Karpas-422 (cell line): Measurements from ENCODE around the gene VASN. TPM values are rescaled to one million over a fixed set of nuclear protein-coding genes. Genes with fewer than 3 reads are reported as not detected.
"Not testable (repeated sequence)": the region's sequence is repeated elsewhere in the genome, so short reads cannot be mapped to it uniquely, and the experiment has no call there.

ENCODE experiments used
- DNase-seq: peaks from one replicate; pipeline ENCODE4 v3.0.0-alpha.2; 2015
- H2AFZ ChIP-seq: fragments of 200-600 bp; sonication (generic); 2 replicates; pipeline ENCODE4 v1.6.1; 2014; ENCODE audit warnings: antibody characterized with exemption, low read length, mixed read lengths
- H3K27ac ChIP-seq: fragments of 200-600 bp; sonication (generic); 2 replicates; pipeline ENCODE4 v1.5.1; 2014; ENCODE audit warnings: mild to moderate bottlenecking, low read length, moderate library complexity
- H3K27me3 ChIP-seq: fragments of 200-600 bp; sonication (generic); 2 replicates; pipeline ENCODE4 v1.6.1; 2014; ENCODE audit warnings: low read length, mixed read lengths
- H3K36me3 ChIP-seq: fragments of 200-600 bp; sonication (generic); 2 replicates; pipeline ENCODE4 v1.6.1; 2014; ENCODE audit warnings: low read length, mixed read lengths; ENCODE audit not compliant: insufficient read depth
- H3K4me1 ChIP-seq: fragments of 200-600 bp; sonication (generic); 2 replicates; pipeline ENCODE4 v1.6.1; 2014; ENCODE audit warnings: mild to moderate bottlenecking, low read length, mixed read lengths
- H3K4me2 ChIP-seq: fragments of 200-600 bp; sonication (generic); 2 replicates; pipeline ENCODE4 v1.6.1; 2014; ENCODE audit warnings: low read length, low read depth, mild to moderate bottlenecking; ENCODE audit not compliant: poor library complexity, severe bottlenecking
- H3K4me3 ChIP-seq: fragments of 200-600 bp; sonication (generic); 2 replicates; pipeline ENCODE4 v1.5.1; 2014; ENCODE audit warnings: mild to moderate bottlenecking, antibody characterized with exemption, low read length, mixed read lengths
- H3K79me2 ChIP-seq: fragments of 200-600 bp; sonication (generic); 2 replicates; pipeline ENCODE4 v1.6.1; 2014; ENCODE audit warnings: mild to moderate bottlenecking, low read length, mixed read lengths
- H3K9ac ChIP-seq: fragments of 200-600 bp; sonication (generic); 2 replicates; pipeline ENCODE4 v1.6.0; 2014; ENCODE audit warnings: low read length
- H3K9me2 ChIP-seq: fragments of 200-600 bp; sonication (generic), shearing (Covaris generic); replicated peaks from 2 replicates; pipeline ENCODE4 v1.6.0; 2014; ENCODE audit warnings: mild to moderate bottlenecking, low read length, moderate library complexity; ENCODE audit not compliant: insufficient read depth
- H3K9me3 ChIP-seq: fragments of 300-700, 200-600 bp; sonication (generic); 2 replicates; pipeline ENCODE4 v1.6.1; 2014; ENCODE audit warnings: low read length, mixed read lengths
- H4K20me1 ChIP-seq: fragments of 200-600 bp; sonication (generic); 2 replicates; pipeline ENCODE4 v1.6.1; 2014; ENCODE audit warnings: mild to moderate bottlenecking, antibody characterized with exemption, low read length, low read depth; ENCODE audit not compliant: insufficient read depth
- total RNA-seq: library from RNA; depleted of rRNA; stranded (reverse); fragments of >200 nt; shearing (Covaris generic); gene quantifications from 2 replicates; pipeline ENCODE4 v1.2.3, GENCODE V29; 2014; ENCODE audit warnings: low replicate concordance

Gene VASN
- total RNA-seq, 1 experiment from 2014 or later, result 4.1 TPM

GRCh38 chr16:4391631-4392381 is 20.2 kb downstream of the VASN start:
- H3K27ac ChIP-seq, result no peak overlapping the region
- H2AFZ ChIP-seq, result no peak overlapping the region
- H3K79me2 ChIP-seq, result no peaks in the 10 kb centered on the region
- H3K4me1 ChIP-seq, result no peaks in the 10 kb centered on the region
- no peaks in the 10 kb centered on the region for H3K9me3 ChIP-seq
- no peak overlapping the region for H3K4me3 ChIP-seq
- no peak overlapping the region for H3K4me2 ChIP-seq
- no peaks in the 10 kb centered on the region for H3K36me3 ChIP-seq
- no peak overlapping the region for H3K9ac ChIP-seq
- H4K20me1 ChIP-seq, result no peaks in the 10 kb centered on the region
- no peaks in the 10 kb centered on the region for H3K9me2 ChIP-seq
- H3K27me3 ChIP-seq, result no peaks in the 10 kb centered on the region
- no peak for DNase-seq

- Histone ChIP-seq H3K9me3 (no peaks in the 10 kb centered on the region), H3K9me2 (no peaks in the 10 kb centered on the region), H3K79me2 (no peaks in the 10 kb centered on the region), H3K9ac (no peak overlapping the region), H4K20me1 (no peaks in the 10 kb centered on the region), H3K27me3 (no peaks in the 10 kb centered on the region), H3K36me3 (no peaks in the 10 kb centered on the region), H3K4me3 (no peak overlapping the region), H3K27ac (no peak overlapping the region), H2AFZ (no peak overlapping the region), H3K4me1 (no peaks in the 10 kb centered on the region), H3K4me2 (no peak overlapping the region)
- no peak for DNase-seq
Measured at GRCh38 chr16:4392382-4393239, 21.0 kb downstream of the VASN start.

GRCh38 chr16:4393240-4393600 is 21.6 kb downstream of the VASN start:
- Histone ChIP-seq H4K20me1 (no peaks in the 10 kb centered on the region), H3K36me3 (no peaks in the 10 kb centered on the region), H3K4me2 (no peak overlapping the region), H3K9ac (no peak overlapping the region), H3K4me3 (no peak overlapping the region), H3K79me2 (no peaks in the 10 kb centered on the region), H3K27me3 (no peaks in the 10 kb centered on the region), H3K4me1 (no peaks in the 10 kb centered on the region), H2AFZ (no peak overlapping the region), H3K27ac (no peak overlapping the region), H3K9me3 (no peaks in the 10 kb centered on the region), H3K9me2 (no peaks in the 10 kb centered on the region)
- no peak for DNase-seq

DNA sequence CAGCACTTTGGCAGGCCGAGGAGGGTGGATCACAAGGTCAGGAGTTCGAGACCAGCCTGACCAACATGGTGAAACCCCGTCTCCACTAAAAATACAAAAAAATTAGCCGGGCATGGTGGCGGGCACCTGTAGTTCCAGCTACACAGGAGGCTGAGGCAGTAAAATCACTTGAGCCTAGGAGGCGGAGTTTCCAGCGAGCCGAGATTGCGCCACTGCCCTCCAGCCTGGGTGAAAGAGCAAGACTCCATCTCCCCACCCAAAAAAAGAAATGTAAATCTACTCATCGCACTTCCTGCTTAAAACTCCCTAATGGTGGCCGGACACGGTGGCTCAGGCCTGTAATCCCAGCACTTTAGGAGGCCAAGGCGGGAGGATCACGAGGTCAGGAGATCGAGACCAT is 22.2 kb downstream of the VASN start:
- H3K27me3 ChIP-seq, H3K79me2 ChIP-seq, DNase-seq, H3K4me3 ChIP-seq, H3K36me3 ChIP-seq, H3K9me3 ChIP-seq, H3K9ac ChIP-seq, H3K4me2 ChIP-seq, H3K27ac ChIP-seq, H2AFZ ChIP-seq, H3K9me2 ChIP-seq, H3K4me1 ChIP-seq, H4K20me1 ChIP-seq: not testable (repeated sequence)

DNA sequence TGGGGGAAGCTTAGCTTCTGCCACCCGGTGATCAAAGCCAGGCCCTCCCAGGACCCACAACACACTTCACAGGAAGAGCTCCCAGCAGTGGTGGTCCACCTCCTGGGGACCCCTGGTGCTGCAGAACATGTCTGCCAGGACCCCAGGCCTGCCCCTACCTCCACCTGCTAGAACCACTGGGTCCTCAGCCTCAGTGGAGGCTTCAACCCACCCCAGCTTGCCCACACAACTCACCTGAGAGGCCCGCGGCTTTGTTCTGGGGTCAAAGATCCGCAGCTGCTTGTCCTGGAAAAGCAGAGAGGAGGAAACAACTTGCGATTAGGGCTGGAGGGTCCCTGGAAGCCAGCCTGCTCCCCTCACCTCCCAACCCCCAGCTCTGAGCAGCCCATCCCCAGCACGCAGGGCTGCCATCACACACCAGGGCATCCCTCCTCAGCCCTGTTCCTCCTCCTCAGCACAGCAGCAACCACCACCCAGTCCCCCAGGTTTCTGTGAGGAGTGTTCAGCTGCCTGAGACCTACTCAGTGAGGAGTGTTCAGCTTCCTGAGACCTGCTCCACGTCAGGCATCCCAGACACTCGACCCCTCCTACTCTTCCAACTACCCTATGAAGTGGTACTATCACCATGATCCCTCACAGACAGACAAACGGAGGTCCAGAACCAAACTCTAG is 23.5 kb downstream of the VASN start:
- 0 out of 2 replicates have a peak, but pooled peaks cover 2% of the 10 kb centered on the region for H3K79me2 ChIP-seq
- DNase-seq, result peak; percentile 37
- H3K27me3 ChIP-seq, result no peaks in the 10 kb centered on the region
- H3K27ac ChIP-seq, result no peak overlapping the region
- H4K20me1 ChIP-seq, result no peaks in the 10 kb centered on the region
- peaks cover 9% of the 10 kb centered on the region; the same call in 1 of the 2 replicates for H3K36me3 ChIP-seq
- no peak overlapping the region for H2AFZ ChIP-seq
- H3K4me2 ChIP-seq, result no peak overlapping the region
- no peaks in the 10 kb centered on the region for H3K9me3 ChIP-seq
- no peak overlapping the region for H3K4me3 ChIP-seq
- no peaks in the 10 kb centered on the region for H3K9me2 ChIP-seq
- no peak overlapping the region for H3K9ac ChIP-seq
- no peaks in the 10 kb centered on the region for H3K4me1 ChIP-seq

DNA sequence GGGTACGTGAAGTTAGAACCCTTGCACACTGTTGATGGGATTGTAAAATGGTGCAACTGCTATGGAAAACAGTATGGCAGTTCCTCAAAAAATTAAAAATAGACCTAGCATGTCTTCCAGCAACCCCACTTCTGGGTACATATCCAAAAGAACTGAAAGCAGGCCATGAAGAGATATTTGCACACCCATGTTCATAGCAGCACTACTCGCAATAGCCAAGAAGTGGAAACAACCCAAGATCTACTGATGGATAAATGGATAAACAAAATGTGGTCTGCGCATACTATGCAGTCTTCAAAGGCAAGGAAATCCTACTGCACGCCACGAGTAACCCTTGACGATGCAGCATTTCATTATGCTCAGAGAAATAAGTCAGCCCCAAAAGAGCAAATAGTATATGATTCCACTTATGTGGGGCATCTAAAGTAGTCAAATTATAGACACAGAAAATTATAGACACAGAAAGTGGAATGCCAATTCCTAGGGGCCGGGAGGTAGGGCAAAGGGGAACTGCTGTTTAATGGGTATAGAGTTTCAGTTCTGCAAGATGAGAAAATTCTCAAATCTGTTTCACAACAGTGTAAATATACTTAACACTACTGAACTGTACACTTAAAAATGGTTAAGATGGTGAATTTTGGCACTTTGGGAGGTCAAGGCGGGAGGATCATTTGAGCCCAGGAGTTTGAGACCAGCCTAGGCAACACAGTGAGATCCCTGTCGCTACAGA is 27.5 kb downstream of the VASN start:
- H3K4me2 ChIP-seq, result no peak overlapping the region
- no peak overlapping the region for H2AFZ ChIP-seq
- H3K9me3 ChIP-seq, result no peaks in the 10 kb centered on the region
- H3K36me3 ChIP-seq, result peaks cover 9% of the 10 kb centered on the region; the same call in 1 of the 2 replicates
- no peak overlapping the region for H3K27ac ChIP-seq
- H3K27me3 ChIP-seq, result no peaks in the 10 kb centered on the region
- H4K20me1 ChIP-seq, result no peaks in the 10 kb centered on the region
- DNase-seq, result peak; percentile 41
- peaks cover 14% of the 10 kb centered on the region for H3K4me1 ChIP-seq
- no peak overlapping the region for H3K9ac ChIP-seq
- no peak overlapping the region for H3K4me3 ChIP-seq
- 0 out of 2 replicates have a peak, but pooled peaks cover 8% of the 10 kb centered on the region for H3K79me2 ChIP-seq
- no peaks in the 10 kb centered on the region for H3K9me2 ChIP-seq

- Histone ChIP-seq H3K27me3 (no peaks in the 10 kb centered on the region), H3K9ac (no peak overlapping the region), H3K4me1 (peaks cover 17% of the 10 kb centered on the region), H2AFZ (no peak overlapping the region), H3K9me3 (no peaks in the 10 kb centered on the region), H3K27ac (no peak overlapping the region), H3K4me2 (no peak overlapping the region), H3K4me3 (no peak overlapping the region), H3K36me3 (peaks cover 9% of the 10 kb centered on the region; the same call in 1 of the 2 replicates), H4K20me1 (no peaks in the 10 kb centered on the region), H3K79me2 (0 out of 2 replicates have a peak, but pooled peaks cover 8% of the 10 kb centered on the region), H3K9me2 (no peaks in the 10 kb centered on the region)
- DNase-seq, result no peak
Measured at GRCh38 chr16:4401094-4401501, 29.4 kb downstream of the VASN start.
